Measurements from ENCODE around the gene FABP7.
A peak's percentile ranks its signal among the peaks of the same experiment; 100 is the strongest.
"Not testable (repeated sequence)": the region's sequence is repeated elsewhere in the genome, so short reads cannot be mapped to it uniquely, and the experiment has no call there.

Gene FABP7

DNA sequence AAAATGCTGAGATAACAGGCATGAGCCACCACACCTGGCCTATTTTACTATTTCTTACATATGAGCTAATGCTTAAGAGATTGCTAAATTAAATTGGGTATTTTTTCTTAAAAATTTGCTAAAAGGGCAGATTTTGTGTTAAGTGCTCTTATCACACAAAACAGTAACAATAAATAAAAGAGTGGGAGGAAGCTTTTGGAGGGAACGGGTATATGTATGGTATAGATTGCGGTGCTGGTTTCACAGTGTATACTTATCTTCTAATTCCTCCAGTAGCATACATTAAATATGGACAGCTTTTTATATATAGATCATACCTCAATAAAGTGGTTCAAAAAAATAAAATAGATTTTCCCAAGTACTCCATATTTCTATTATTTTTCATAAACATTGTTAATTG, 39.4 kb upstream of the FABP7 start:
- Histone ChIP-seq H3K27me3 (ENCODE audit: low read depth, low read length) (no peaks in the 10 kb centered on the region), H3K79me2 (ENCODE audit: low read length) (no peaks in the 10 kb centered on the region), H3K4me2 (ENCODE audit: low read length) (no peak overlapping the region), H3K4me3 (ENCODE audit: low read length) (no peak overlapping the region), H3K27ac (ENCODE audit: low read length) (no peak overlapping the region), H3K9me3 (ENCODE audit: insufficient read depth, low read length) (no peaks in the 10 kb centered on the region), H4K20me1 (ENCODE audit: insufficient read depth, low read length) (no peaks in the 10 kb centered on the region), H2AFZ (ENCODE audit: low read depth, low read length) (no peak overlapping the region), H3K9ac (ENCODE audit: low read length) (no peak overlapping the region), H3K4me1 (ENCODE audit: low read length) (no peaks in the 10 kb centered on the region), H3K36me3 (replicated peaks; ENCODE audit: low read depth, low read length) (no peaks in the 10 kb centered on the region)
- TF ChIP-seq CTCF (IDR thresholded peaks at IDR 0.05; ENCODE audit: low read depth, low read length) (no peak), EZH2phosphoT487 (IDR thresholded peaks at IDR 0.05; ENCODE audit: low read depth) (no peak)

GRCh38 chr6:122740936-122741335, 38.6 kb upstream of the FABP7 start:
- H3K4me3 ChIP-seq (ENCODE audit: low read length), result no peak overlapping the region
- no peaks in the 10 kb centered on the region for H3K27me3 ChIP-seq (ENCODE audit: low read depth, low read length)
- H3K27ac ChIP-seq (ENCODE audit: low read length), result no peak overlapping the region
- no peak overlapping the region for H3K9ac ChIP-seq (ENCODE audit: low read length)
- TF ChIP-seq CTCF (IDR thresholded peaks at IDR 0.05; ENCODE audit: low read depth, low read length) (no peak), EZH2phosphoT487 (IDR thresholded peaks at IDR 0.05; ENCODE audit: low read depth) (no peak)
- no peak overlapping the region for H3K4me2 ChIP-seq (ENCODE audit: low read length)
- no peaks in the 10 kb centered on the region for H3K36me3 ChIP-seq (replicated peaks; ENCODE audit: low read depth, low read length)
- H3K4me1 ChIP-seq (ENCODE audit: low read length), result no peaks in the 10 kb centered on the region
- H4K20me1 ChIP-seq (ENCODE audit: insufficient read depth, low read length), result no peaks in the 10 kb centered on the region
- H3K9me3 ChIP-seq (ENCODE audit: insufficient read depth, low read length), result no peaks in the 10 kb centered on the region
- no peak overlapping the region for H2AFZ ChIP-seq (ENCODE audit: low read depth, low read length)
- H3K79me2 ChIP-seq (ENCODE audit: low read length), result no peaks in the 10 kb centered on the region

- H3K9me3 ChIP-seq (ENCODE audit: insufficient read depth, low read length); H3K4me1 ChIP-seq (ENCODE audit: low read length); H4K20me1 ChIP-seq (ENCODE audit: insufficient read depth, low read length); H3K79me2 ChIP-seq (ENCODE audit: low read length); H3K9ac ChIP-seq (ENCODE audit: low read length); H2AFZ ChIP-seq (ENCODE audit: low read depth, low read length); H3K4me3 ChIP-seq (ENCODE audit: low read length); H3K36me3 ChIP-seq (replicated peaks; ENCODE audit: low read depth, low read length); H3K27me3 ChIP-seq (ENCODE audit: low read depth, low read length); H3K27ac ChIP-seq (ENCODE audit: low read length): not testable (repeated sequence)
- TF ChIP-seq CTCF (IDR thresholded peaks at IDR 0.05; ENCODE audit: low read depth, low read length), result peak; percentile 34
- H3K4me2 ChIP-seq (ENCODE audit: low read length), result peak overlapping the region; percentile 20; the same call in 1 of the 2 replicates
Observed at GRCh38 chr6:122744247-122744646, 35.3 kb upstream of the FABP7 start.

DNA sequence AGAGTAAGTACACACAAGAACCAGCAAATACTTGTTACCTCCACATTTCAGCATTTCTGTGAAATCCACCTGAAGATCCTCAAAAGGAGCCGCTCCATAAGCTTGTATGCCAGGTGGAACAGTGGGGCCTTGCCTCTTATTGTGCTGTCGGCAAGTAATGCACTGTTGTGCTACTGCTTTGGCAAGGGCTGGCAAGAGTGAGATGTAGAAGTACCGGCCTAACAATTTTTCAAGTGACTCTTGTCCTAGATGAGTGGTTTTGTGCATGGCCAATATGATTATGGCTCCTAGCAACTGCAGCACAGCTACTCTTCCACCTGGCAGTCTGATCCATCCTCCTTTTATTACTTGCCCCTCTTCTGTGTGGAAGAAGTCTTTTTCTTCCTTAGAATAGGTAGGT, 34.7 kb upstream of the FABP7 start:
- not testable (repeated sequence) for H4K20me1 ChIP-seq (ENCODE audit: insufficient read depth, low read length); H2AFZ ChIP-seq (ENCODE audit: low read depth, low read length); H3K27ac ChIP-seq (ENCODE audit: low read length); H3K9ac ChIP-seq (ENCODE audit: low read length); H3K9me3 ChIP-seq (ENCODE audit: insufficient read depth, low read length); H3K27me3 ChIP-seq (ENCODE audit: low read depth, low read length); H3K36me3 ChIP-seq (replicated peaks; ENCODE audit: low read depth, low read length); H3K79me2 ChIP-seq (ENCODE audit: low read length); H3K4me3 ChIP-seq (ENCODE audit: low read length); H3K4me2 ChIP-seq (ENCODE audit: low read length); H3K4me1 ChIP-seq (ENCODE audit: low read length)

DNA sequence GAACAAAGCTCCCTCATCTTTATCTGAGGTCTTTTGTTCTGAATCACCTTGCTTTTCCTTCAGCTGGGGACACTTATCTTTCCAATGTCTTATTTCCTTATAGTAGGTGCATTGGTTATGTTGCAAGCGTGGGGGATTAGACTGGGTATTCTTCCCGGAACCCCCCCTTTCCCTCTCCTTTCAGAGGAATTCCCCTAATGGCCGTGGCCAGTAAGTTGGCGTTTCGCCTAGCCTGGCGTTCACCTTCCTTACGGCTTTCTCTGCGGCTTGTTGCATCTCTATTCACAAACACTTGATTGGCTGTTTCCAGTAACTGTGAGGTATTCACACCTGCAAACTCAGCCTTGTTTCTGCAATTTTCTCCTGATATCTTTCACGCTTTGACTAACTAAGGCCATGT, 32.8 kb upstream of the FABP7 start:
- H3K4me1 ChIP-seq (ENCODE audit: low read length), result peaks cover 8% of the 10 kb centered on the region; the same call in 1 of the 2 replicates
- no peaks in the 10 kb centered on the region for H3K79me2 ChIP-seq (ENCODE audit: low read length)
- no peak for TF ChIP-seq EZH2phosphoT487 (IDR thresholded peaks at IDR 0.05; ENCODE audit: low read depth)
- no peak for TF ChIP-seq CTCF (IDR thresholded peaks at IDR 0.05; ENCODE audit: low read depth, low read length)
- H3K36me3 ChIP-seq (replicated peaks; ENCODE audit: low read depth, low read length), result no peaks in the 10 kb centered on the region
- no peaks in the 10 kb centered on the region for H4K20me1 ChIP-seq (ENCODE audit: insufficient read depth, low read length)
- H3K27ac ChIP-seq (ENCODE audit: low read length), result no peak overlapping the region
- H3K4me2 ChIP-seq (ENCODE audit: low read length), result no peak overlapping the region
- no peak overlapping the region for H3K9ac ChIP-seq (ENCODE audit: low read length)
- H2AFZ ChIP-seq (ENCODE audit: low read depth, low read length), result no peak overlapping the region
- H3K4me3 ChIP-seq (ENCODE audit: low read length), result no peak overlapping the region
- H3K9me3 ChIP-seq (ENCODE audit: insufficient read depth, low read length), result no peaks in the 10 kb centered on the region
- H3K27me3 ChIP-seq (ENCODE audit: low read depth, low read length), result no peaks in the 10 kb centered on the region

Data from OCI-LY3 (cell line).